Neural cell (in vitro differentiated cells): ENCODE data around the gene MAML2. TPM values are rescaled to one million over a fixed set of nuclear protein-coding genes. Genes with fewer than 3 reads are reported as not detected.

Experiments used
- H2AFZ ChIP-seq: fragments of 200-600, 300-800 bp; sonication (generic), shearing (Covaris generic); 2 replicates; pipeline ENCODE4 v1.6.0; 2014; ENCODE audit warnings: low read depth, mild to moderate bottlenecking, antibody characterized with exemption, low read length, moderate library complexity
- H3F3A ChIP-seq: fragments of 200-600 bp; shearing (Covaris generic); 2 replicates; pipeline ENCODE4 v1.6.1; 2016; ENCODE audit warnings: mild to moderate bottlenecking, moderate library complexity, mixed read lengths, antibody characterized with exemption, low read length; ENCODE audit not compliant: insufficient read depth, poor library complexity, severe bottlenecking
- H3K27ac ChIP-seq: fragments of 200-600, 300-800 bp; sonication (generic), shearing (Covaris generic); 2 replicates; pipeline ENCODE4 v1.5.1; 2014; ENCODE audit warnings: mild to moderate bottlenecking, low read length, moderate library complexity
- H3K27me3 ChIP-seq: fragments of 300-800, 200-600 bp; sonication (generic), shearing (Covaris generic); 2 replicates; pipeline ENCODE4 v1.6.0; 2014; ENCODE audit warnings: mild to moderate bottlenecking, low read depth, low read length, moderate library complexity; ENCODE audit not compliant: insufficient read depth
- H3K36me3 ChIP-seq: fragments of 300-800, 200-600 bp; sonication (generic), shearing (Covaris generic); 2 replicates; pipeline ENCODE4 v1.5.1; 2014; ENCODE audit warnings: mild to moderate bottlenecking, antibody characterized with exemption, low read length, moderate library complexity; ENCODE audit not compliant: insufficient read depth
- H3K4me2 ChIP-seq: fragments of 300-800, 200-600 bp; sonication (generic), shearing (Covaris generic); 2 replicates; pipeline ENCODE4 v1.6.0; 2014; ENCODE audit warnings: mild to moderate bottlenecking, low read length
- H3K4me3 ChIP-seq: fragments of 300-800, 200-600 bp; sonication (generic), shearing (Covaris generic); 2 replicates; pipeline ENCODE4 v1.5.1; 2014; ENCODE audit warnings: mild to moderate bottlenecking, low read length, moderate library complexity
- H3K79me2 ChIP-seq: fragments of 200-600 bp; shearing (Covaris generic); replicated peaks from 2 replicates; pipeline ENCODE4 v1.6.0; 2014; ENCODE audit warnings: mild to moderate bottlenecking, low read length, moderate library complexity; ENCODE audit not compliant: insufficient read depth
- H3K9ac ChIP-seq: fragments of 300-800, 200-600 bp; sonication (generic), shearing (Covaris generic); 2 replicates; pipeline ENCODE4 v1.6.1; 2016; ENCODE audit warnings: mild to moderate bottlenecking, low read length, mixed read lengths
- H3K9me2 ChIP-seq: fragments of 200-600 bp; shearing (Covaris generic); 2 replicates; pipeline ENCODE4 v1.6.1; 2016; ENCODE audit warnings: mild to moderate bottlenecking, low read length, mixed read lengths; ENCODE audit not compliant: insufficient read depth
- H3K9me3 ChIP-seq: fragments of 200-600, 300-800 bp; sonication (generic), shearing (Covaris generic); 2 replicates; pipeline ENCODE4 v1.6.1; 2016; ENCODE audit warnings: mild to moderate bottlenecking, mixed run types, low read length, moderate library complexity, mixed read lengths
- H4K20me1 ChIP-seq: fragments of 200-600 bp; shearing (Covaris generic); 2 replicates; pipeline ENCODE4 v1.6.1; 2016; ENCODE audit warnings: mild to moderate bottlenecking, mixed run types; ENCODE audit not compliant: insufficient read depth
- EP300 ChIP-seq: fragments of 450-650 bp; conservative IDR thresholded peaks from 2 replicates; pipeline ENCODE4 v1.6.1; 2014; ENCODE audit warnings: antibody characterized with exemption, mild to moderate bottlenecking, moderate library complexity; ENCODE audit not compliant: poor library complexity, severe bottlenecking
- EZH2 ChIP-seq: fragments of 200-600, 300-800 bp; shearing (Covaris generic), sonication (generic); IDR thresholded peaks from 2 replicates; pipeline ENCODE4 v1.6.1; 2014; ENCODE audit warnings: antibody characterized with exemption, low read length, borderline replicate concordance, mild to moderate bottlenecking; ENCODE audit not compliant: insufficient read depth, poor library complexity, severe bottlenecking
- MXI1 ChIP-seq: fragments of 450-650 bp; conservative IDR thresholded peaks from 2 replicates; pipeline ENCODE4 v1.6.1; 2014; ENCODE audit warnings: antibody characterized with exemption, mild to moderate bottlenecking; ENCODE audit not compliant: poor library complexity, severe bottlenecking
- POLR2AphosphoS5 ChIP-seq: IDR thresholded peaks from 2 replicates; pipeline ENCODE4 v1.6.1; 2012
- RAD21 ChIP-seq: fragments of 450-650 bp; conservative IDR thresholded peaks from 2 replicates; pipeline ENCODE4 v1.6.1; 2014; ENCODE audit warnings: antibody characterized with exemption, mild to moderate bottlenecking, moderate library complexity
- SMC3 ChIP-seq: fragments of 450-650 bp; conservative IDR thresholded peaks from 2 replicates; pipeline ENCODE4 v1.6.1; 2014; ENCODE audit warnings: antibody characterized with exemption, mild to moderate bottlenecking, moderate library complexity; ENCODE audit not compliant: poor library complexity
- TAF1 ChIP-seq: IDR thresholded peaks from 2 replicates; pipeline ENCODE4 v1.6.1; 2012; ENCODE audit warnings: low read depth
- polyA plus RNA-seq: library from polyadenylated mRNA; depleted of rRNA; stranded (reverse); fragments of >200 nt; gene quantifications from 2 replicates; pipeline ENCODE4 v1.2.3, GENCODE V29; 2014
- TF ChIP-seq, protein P1 (sequence below): IDR thresholded peaks from 2 replicates; pipeline ENCODE4 v1.6.1; 2012; ENCODE audit warnings: borderline replicate concordance
- TF ChIP-seq, protein P2 (sequence below): fragments of 450-650 bp; IDR thresholded peaks from 2 replicates; pipeline ENCODE4 v1.5.1; 2014; ENCODE audit warnings: antibody characterized with exemption, mild to moderate bottlenecking, moderate library complexity; ENCODE audit not compliant: poor library complexity, severe bottlenecking

The MAML2 gene
- polyA plus RNA-seq, 1 donor from 2014 or later, result 3.6 TPM

DNA sequence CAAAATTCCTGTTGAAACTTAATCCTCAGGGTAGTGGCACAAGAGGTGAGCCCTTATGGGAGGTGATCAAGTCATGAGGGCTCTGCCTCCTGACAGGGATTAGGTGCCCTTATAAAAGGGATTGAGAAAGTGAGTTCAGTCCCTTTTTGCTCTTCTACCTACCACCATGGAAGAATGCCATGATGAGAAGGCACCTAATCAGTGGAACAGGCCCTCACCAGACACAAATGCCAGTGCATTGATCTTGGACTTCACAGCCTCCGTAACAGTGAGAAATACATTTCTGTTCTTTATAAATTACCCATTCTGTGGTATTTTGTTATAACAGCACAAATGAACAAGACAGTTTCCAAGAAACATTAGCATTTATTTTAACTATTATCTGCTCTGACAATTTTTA lies 338.1 kb downstream of the MAML2 start:
- Histone ChIP-seq H3K9me2 (no peaks in the 10 kb centered on the region), H3F3A (no peaks in the 10 kb centered on the region), H3K36me3 (no peaks in the 10 kb centered on the region), H3K27ac (no peak overlapping the region), H3K4me3 (no peak overlapping the region), H3K9me3 (no peaks in the 10 kb centered on the region), H3K27me3 (no peaks in the 10 kb centered on the region), H3K79me2 (no peaks in the 10 kb centered on the region), H4K20me1 (no peaks in the 10 kb centered on the region), H3K9ac (no peak overlapping the region), H3K4me2 (no peak overlapping the region), H2AFZ (no peak overlapping the region)
- TF ChIP-seq, protein P1, sequence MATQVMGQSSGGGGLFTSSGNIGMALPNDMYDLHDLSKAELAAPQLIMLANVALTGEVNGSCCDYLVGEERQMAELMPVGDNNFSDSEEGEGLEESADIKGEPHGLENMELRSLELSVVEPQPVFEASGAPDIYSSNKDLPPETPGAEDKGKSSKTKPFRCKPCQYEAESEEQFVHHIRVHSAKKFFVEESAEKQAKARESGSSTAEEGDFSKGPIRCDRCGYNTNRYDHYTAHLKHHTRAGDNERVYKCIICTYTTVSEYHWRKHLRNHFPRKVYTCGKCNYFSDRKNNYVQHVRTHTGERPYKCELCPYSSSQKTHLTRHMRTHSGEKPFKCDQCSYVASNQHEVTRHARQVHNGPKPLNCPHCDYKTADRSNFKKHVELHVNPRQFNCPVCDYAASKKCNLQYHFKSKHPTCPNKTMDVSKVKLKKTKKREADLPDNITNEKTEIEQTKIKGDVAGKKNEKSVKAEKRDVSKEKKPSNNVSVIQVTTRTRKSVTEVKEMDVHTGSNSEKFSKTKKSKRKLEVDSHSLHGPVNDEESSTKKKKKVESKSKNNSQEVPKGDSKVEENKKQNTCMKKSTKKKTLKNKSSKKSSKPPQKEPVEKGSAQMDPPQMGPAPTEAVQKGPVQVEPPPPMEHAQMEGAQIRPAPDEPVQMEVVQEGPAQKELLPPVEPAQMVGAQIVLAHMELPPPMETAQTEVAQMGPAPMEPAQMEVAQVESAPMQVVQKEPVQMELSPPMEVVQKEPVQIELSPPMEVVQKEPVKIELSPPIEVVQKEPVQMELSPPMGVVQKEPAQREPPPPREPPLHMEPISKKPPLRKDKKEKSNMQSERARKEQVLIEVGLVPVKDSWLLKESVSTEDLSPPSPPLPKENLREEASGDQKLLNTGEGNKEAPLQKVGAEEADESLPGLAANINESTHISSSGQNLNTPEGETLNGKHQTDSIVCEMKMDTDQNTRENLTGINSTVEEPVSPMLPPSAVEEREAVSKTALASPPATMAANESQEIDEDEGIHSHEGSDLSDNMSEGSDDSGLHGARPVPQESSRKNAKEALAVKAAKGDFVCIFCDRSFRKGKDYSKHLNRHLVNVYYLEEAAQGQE, result no peak
- TF ChIP-seq MXI1, result no peak
- TF ChIP-seq, protein P2, sequence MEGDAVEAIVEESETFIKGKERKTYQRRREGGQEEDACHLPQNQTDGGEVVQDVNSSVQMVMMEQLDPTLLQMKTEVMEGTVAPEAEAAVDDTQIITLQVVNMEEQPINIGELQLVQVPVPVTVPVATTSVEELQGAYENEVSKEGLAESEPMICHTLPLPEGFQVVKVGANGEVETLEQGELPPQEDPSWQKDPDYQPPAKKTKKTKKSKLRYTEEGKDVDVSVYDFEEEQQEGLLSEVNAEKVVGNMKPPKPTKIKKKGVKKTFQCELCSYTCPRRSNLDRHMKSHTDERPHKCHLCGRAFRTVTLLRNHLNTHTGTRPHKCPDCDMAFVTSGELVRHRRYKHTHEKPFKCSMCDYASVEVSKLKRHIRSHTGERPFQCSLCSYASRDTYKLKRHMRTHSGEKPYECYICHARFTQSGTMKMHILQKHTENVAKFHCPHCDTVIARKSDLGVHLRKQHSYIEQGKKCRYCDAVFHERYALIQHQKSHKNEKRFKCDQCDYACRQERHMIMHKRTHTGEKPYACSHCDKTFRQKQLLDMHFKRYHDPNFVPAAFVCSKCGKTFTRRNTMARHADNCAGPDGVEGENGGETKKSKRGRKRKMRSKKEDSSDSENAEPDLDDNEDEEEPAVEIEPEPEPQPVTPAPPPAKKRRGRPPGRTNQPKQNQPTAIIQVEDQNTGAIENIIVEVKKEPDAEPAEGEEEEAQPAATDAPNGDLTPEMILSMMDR, result no peak
- no peak for TF ChIP-seq EZH2
- no peak for TF ChIP-seq TAF1
- TF ChIP-seq POLR2AphosphoS5, result no peak
- no peak for TF ChIP-seq EP300
- TF ChIP-seq RAD21, result no peak
- no peak for TF ChIP-seq SMC3

DNA sequence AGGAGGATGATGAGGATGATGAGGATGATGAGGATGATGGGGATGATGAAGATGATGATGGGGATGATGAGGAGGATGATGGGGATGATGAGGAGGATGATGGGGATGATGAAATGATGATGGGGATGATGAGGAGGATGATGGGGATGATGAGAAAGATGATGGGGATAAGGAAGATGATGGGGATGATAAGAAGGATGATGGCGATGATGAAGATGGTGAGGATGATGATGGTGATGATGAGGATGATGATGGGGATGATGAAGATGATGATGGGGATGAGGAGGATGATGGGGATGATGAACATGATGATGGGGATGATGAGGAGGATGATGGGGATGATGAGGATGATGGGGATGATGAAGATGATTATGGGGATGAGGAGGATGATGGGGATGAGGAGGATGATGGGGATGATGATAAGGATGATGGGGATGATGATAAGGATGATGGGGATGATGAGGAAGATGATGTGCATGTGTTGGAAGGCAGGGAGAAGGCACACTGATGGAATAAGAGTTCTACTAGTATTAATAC lies 340.2 kb downstream of the MAML2 start:
- Histone ChIP-seq H3K36me3 (no peaks in the 10 kb centered on the region), H2AFZ (no peak overlapping the region), H3K27ac (no peak overlapping the region), H3K9ac (no peak overlapping the region), H3K27me3 (no peaks in the 10 kb centered on the region), H3K9me2 (no peaks in the 10 kb centered on the region), H3K4me3 (no peak overlapping the region), H3F3A (no peaks in the 10 kb centered on the region), H3K9me3 (no peaks in the 10 kb centered on the region), H4K20me1 (no peaks in the 10 kb centered on the region), H3K4me2 (no peak overlapping the region), H3K79me2 (no peaks in the 10 kb centered on the region)
- TF ChIP-seq RAD21 (no peak), MXI1 (no peak), POLR2AphosphoS5 (no peak), EP300 (no peak)
- TF ChIP-seq, protein P1, result no peak
